Left cardiac atrium (tissue), 4 donors: ENCODE data around the gene ATG10. TPM values are rescaled to one million over a fixed set of nuclear protein-coding genes. Genes with fewer than 3 reads are reported as not detected.

Experiments
- ATAC-seq, 2 donors: fragments of 200-7000 bp; cut with Tn5 transposase; one replicate each; pipeline ENCODE4 v1.9.1; 2020; ENCODE audit warnings: mild to moderate bottlenecking in 2 of 2, moderate library complexity in 2 of 2
- DNase-seq: peaks from one replicate; pipeline ENCODE4 v3.0.0-alpha.2; 2020
- intact Hi-C, 2 donors: fragments of 100-400 bp; cut with DNase I; formaldehyde crosslinking; loops; one replicate each; pipeline versions ENCODE4 v1.14.1 to v1.15.1; 2022 to 2023
- total RNA-seq, 2 donors: library from RNA; stranded (reverse); fragmentation: NEBNext Ultra II Directional; extraction: Animal tissue kit (Norgen Biotek cat#: 25700); gene quantifications; one replicate each; pipeline ENCODE4 v1.2.1, GENCODE V29; 2021
- donor health status: DM: no; HTN: yes; CAD: no.
- donor health status: DM: no; HTN: yes; CAD: no; lungs with severe emphysema.
- donor health status: DM: yes; HTN: yes; CAD: no.
- donor health status: Dilated cardiomyopathy.

Gene ATG10
- total RNA-seq, 2 donors from 2014 or later, result 5.1 to 6.2 TPM

GRCh38 chr5:82176115-82176814, 204.4 kb downstream of the ATG10 start:
- DNase-seq (no peak), ATAC-seq (no peak)
- intact Hi-C loops, result no loop called here

- no peak for DNase-seq
- no peak for ATAC-seq
- intact Hi-C loops, result no loop called here
These were observed 206.6 kb downstream of the ATG10 start for GRCh38 chr5:82178378-82178777.

- DNase-seq (no peak), ATAC-seq (no peak)
- intact Hi-C loops, result no loop called here
These were observed 210.8 kb downstream of the ATG10 start for GRCh38 chr5:82182662-82183061.

GRCh38 chr5:82183828-82184227, 212.0 kb downstream of the ATG10 start:
- DNase-seq, result peak; percentile 20

GRCh38 chr5:82185851-82186250, 214.0 kb downstream of the ATG10 start:
- no peak for ATAC-seq
- DNase-seq, result no peak
- intact Hi-C loops, result no loop called here

More at GRCh38 chr5:82183828-82184227, 212.0 kb downstream of the ATG10 start:
- intact Hi-C loops, result no loop called here
- ATAC-seq, result peak in 1 of 2 donors; percentile 80

- DNase-seq, result no peak
- intact Hi-C loops, result no loop called here
- no peak for ATAC-seq
These were observed 225.7 kb downstream of the ATG10 start for GRCh38 chr5:82197550-82197949.

- no peak for ATAC-seq
- no peak for DNase-seq
- intact Hi-C loops, result no loop called here
These were observed 232.7 kb downstream of the ATG10 start for GRCh38 chr5:82204567-82204966.

- intact Hi-C loops, result no loop called here
- DNase-seq, result no peak
- no peak for ATAC-seq
These were observed 233.2 kb downstream of the ATG10 start for GRCh38 chr5:82205005-82205404.

GRCh38 chr5:82208371-82208770, 236.5 kb downstream of the ATG10 start:
- DNase-seq (no peak), ATAC-seq (no peak)
- intact Hi-C loops, result no loop called here

- no peak for DNase-seq
- intact Hi-C loops, result no loop called here
- ATAC-seq, result no peak
These were observed 240.2 kb downstream of the ATG10 start for GRCh38 chr5:82211855-82212572.

GRCh38 chr5:82217917-82218316, 246.1 kb downstream of the ATG10 start:
- ATAC-seq, result no peak
- DNase-seq, result no peak
- intact Hi-C loops, result no loop called here

- peak in 1 of 2 donors; percentile 41 for ATAC-seq
- intact Hi-C loops, result no loop called here
- DNase-seq, result no peak
These were observed 246.7 kb downstream of the ATG10 start for GRCh38 chr5:82218374-82219156.

- no peak for DNase-seq
- intact Hi-C loops, result no loop called here
- ATAC-seq, result no peak
These were observed 249.2 kb downstream of the ATG10 start for GRCh38 chr5:82221020-82221419.

- no peak for ATAC-seq
- no peak for DNase-seq
- intact Hi-C loops, result no loop called here
These were observed 251.1 kb downstream of the ATG10 start for GRCh38 chr5:82222597-82223574.

- ATAC-seq (peak; percentile 65 to 85), DNase-seq (peak; percentile 44)
- intact Hi-C loops, result loop anchor here in 1 of 2 donors (2.0 kb wide), 1 partner anchor 799 kb away; no protein-coding TSS in a partner anchor
These were observed 253.8 kb downstream of the ATG10 start for GRCh38 chr5:82225525-82226172.

GRCh38 chr5:82234885-82235284, 263.1 kb downstream of the ATG10 start:
- no peak for ATAC-seq
- intact Hi-C loops, result no loop called here
- no peak for DNase-seq

GRCh38 chr5:82244151-82244550, 272.3 kb downstream of the ATG10 start:
- DNase-seq, result no peak
- no peak for ATAC-seq
- intact Hi-C loops, result no loop called here

- DNase-seq (no peak), ATAC-seq (no peak)
- intact Hi-C loops, result no loop called here
These were observed 273.2 kb downstream of the ATG10 start for GRCh38 chr5:82244854-82245635.
